ENCODE data around the gene TGM5.
"Not testable (repeated sequence)": the region's sequence is repeated elsewhere in the genome, so short reads cannot be mapped to it uniquely, and the experiment has no call there.

Gene TGM5

GRCh38 chr15:43199945-43200488 is 66.7 kb downstream of the TGM5 start:
- Histone ChIP-seq H3K4me2 (ENCODE audit: low read depth, low read length, poor library complexity, severe bottlenecking) (no peak overlapping the region), H3K9me2 (replicated peaks; ENCODE audit: insufficient read depth, low read length) (no peaks in the 10 kb centered on the region)

GRCh38 chr15:43198992-43199391 is 67.7 kb downstream of the TGM5 start:
- Histone ChIP-seq H2AFZ (ENCODE audit: low read depth, low read length, severe bottlenecking) (no peak overlapping the region), H3K4me2 (ENCODE audit: low read depth, low read length, poor library complexity, severe bottlenecking) (no peak overlapping the region), H3K9ac (ENCODE audit: low read length) (no peak overlapping the region), H3K79me2 (ENCODE audit: insufficient read depth, low read length) (no peaks in the 10 kb centered on the region), H3K27ac (ENCODE audit: low read depth, low read length) (no peak overlapping the region), H3K4me3 (ENCODE audit: insufficient read depth, low read length, poor library complexity, severe bottlenecking) (no peak overlapping the region), H4K20me1 (ENCODE audit: low read depth, low read length) (no peaks in the 10 kb centered on the region), H3K9me3 (ENCODE audit: insufficient read depth, low read length) (no peaks in the 10 kb centered on the region), H3K36me3 (ENCODE audit: low read length) (peaks cover 12% of the 10 kb centered on the region; the same call in 1 of the 2 replicates), H3K9me2 (replicated peaks; ENCODE audit: insufficient read depth, low read length) (no peaks in the 10 kb centered on the region), H3F3A (ENCODE audit: insufficient read depth) (no peaks in the 10 kb centered on the region), H3K27me3 (ENCODE audit: low read length) (no peaks in the 10 kb centered on the region)
- TF ChIP-seq CTCF (IDR thresholded peaks at IDR 0.05; ENCODE audit: insufficient read depth, low read length, poor library complexity, severe bottlenecking) (no peak), EZH2phosphoT487 (conservative IDR thresholded peaks at IDR 0.05; ENCODE audit: low read length) (no peak)

More at GRCh38 chr15:43199945-43200488, 66.7 kb downstream of the TGM5 start:
- Histone ChIP-seq H3K9ac (ENCODE audit: low read length) (no peak overlapping the region), H3K36me3 (ENCODE audit: low read length) (peaks cover 8% of the 10 kb centered on the region; the same call in 1 of the 2 replicates), H3K79me2 (ENCODE audit: insufficient read depth, low read length) (no peaks in the 10 kb centered on the region), H3K9me3 (ENCODE audit: insufficient read depth, low read length) (no peaks in the 10 kb centered on the region), H4K20me1 (ENCODE audit: low read depth, low read length) (no peaks in the 10 kb centered on the region), H3K27ac (ENCODE audit: low read depth, low read length) (no peak overlapping the region), H3F3A (ENCODE audit: insufficient read depth) (no peaks in the 10 kb centered on the region), H2AFZ (ENCODE audit: low read depth, low read length, severe bottlenecking) (no peak overlapping the region), H3K4me3 (ENCODE audit: insufficient read depth, low read length, poor library complexity, severe bottlenecking) (no peak overlapping the region), H3K27me3 (ENCODE audit: low read length) (no peaks in the 10 kb centered on the region)
- TF ChIP-seq EZH2phosphoT487 (conservative IDR thresholded peaks at IDR 0.05; ENCODE audit: low read length), result no peak
- TF ChIP-seq CTCF (IDR thresholded peaks at IDR 0.05; ENCODE audit: insufficient read depth, low read length, poor library complexity, severe bottlenecking), result no peak

GRCh38 chr15:43198556-43198955 is 68.2 kb downstream of the TGM5 start:
- not testable (repeated sequence) for H3K9me3 ChIP-seq (ENCODE audit: insufficient read depth, low read length); H3K27ac ChIP-seq (ENCODE audit: low read depth, low read length); H3K9ac ChIP-seq (ENCODE audit: low read length); H4K20me1 ChIP-seq (ENCODE audit: low read depth, low read length); H2AFZ ChIP-seq (ENCODE audit: low read depth, low read length, severe bottlenecking); H3K4me2 ChIP-seq (ENCODE audit: low read depth, low read length, poor library complexity, severe bottlenecking); H3F3A ChIP-seq (ENCODE audit: insufficient read depth); H3K4me3 ChIP-seq (ENCODE audit: insufficient read depth, low read length, poor library complexity, severe bottlenecking); H3K79me2 ChIP-seq (ENCODE audit: insufficient read depth, low read length); H3K27me3 ChIP-seq (ENCODE audit: low read length); H3K9me2 ChIP-seq (replicated peaks; ENCODE audit: insufficient read depth, low read length)
- peaks cover 15% of the 10 kb centered on the region; the same call in 1 of the 2 replicates for H3K36me3 ChIP-seq (ENCODE audit: low read length)

- not testable (repeated sequence) for H3K4me2 ChIP-seq (ENCODE audit: low read depth, low read length, poor library complexity, severe bottlenecking); H3K27ac ChIP-seq (ENCODE audit: low read depth, low read length); H3K9ac ChIP-seq (ENCODE audit: low read length); H3F3A ChIP-seq (ENCODE audit: insufficient read depth); H3K27me3 ChIP-seq (ENCODE audit: low read length); H3K9me3 ChIP-seq (ENCODE audit: insufficient read depth, low read length); H3K4me3 ChIP-seq (ENCODE audit: insufficient read depth, low read length, poor library complexity, severe bottlenecking); H3K9me2 ChIP-seq (replicated peaks; ENCODE audit: insufficient read depth, low read length); H2AFZ ChIP-seq (ENCODE audit: low read depth, low read length, severe bottlenecking); H3K79me2 ChIP-seq (ENCODE audit: insufficient read depth, low read length); H4K20me1 ChIP-seq (ENCODE audit: low read depth, low read length)
- H3K36me3 ChIP-seq (ENCODE audit: low read length), result peaks cover 20% of the 10 kb centered on the region; the same call in 1 of the 2 replicates
These were observed 69.0 kb downstream of the TGM5 start for GRCh38 chr15:43197773-43198172.

Data from SU-DHL-6 (cell line).